Mucosa of descending colon (tissue), 3 donors: ENCODE data around the gene BACH2. TPM values are rescaled to one million over a fixed set of nuclear protein-coding genes. Genes with fewer than 3 reads are reported as not detected.

Experiments used
- ATAC-seq: fragments of 200-7000 bp; cut with Tn5 transposase; one replicate; pipeline ENCODE4 v1.9.1; 2020; ENCODE audit warnings: mild to moderate bottlenecking, moderate library complexity
- DNase-seq, 3 donors: peaks; one replicate each; pipeline ENCODE4 v3.0.0-alpha.2; 2020
- H3K36me3 ChIP-seq: fragments of 200-600 bp; one replicate; pipeline ENCODE4 v1.8.0; 2021; ENCODE audit warnings: low read depth, mild to moderate bottlenecking
- H3K4me1 ChIP-seq: fragments of 200-600 bp; one replicate; pipeline ENCODE4 v1.8.0; 2021; ENCODE audit warnings: low read depth, mild to moderate bottlenecking
- H3K4me3 ChIP-seq: fragments of 200-600 bp; one replicate; pipeline ENCODE4 v1.8.0; 2021; ENCODE audit warnings: mild to moderate bottlenecking
- H3K9me3 ChIP-seq: fragments of 200-600 bp; one replicate; pipeline ENCODE4 v1.8.0; 2021; ENCODE audit warnings: mild to moderate bottlenecking
- CTCF ChIP-seq: fragments of 200-600 bp; IDR thresholded peaks from one replicate; pipeline ENCODE4 v1.8.0; 2022; ENCODE audit warnings: antibody characterized with exemption, mild to moderate bottlenecking
- intact Hi-C, 2 donors: fragments of 100-400 bp; cut with DNase I in 1 of 2; cut with micrococcal nuclease in 1 of 2; formaldehyde crosslinking; loops; one replicate each; pipeline versions ENCODE4 v1.11.0 to v1.11.1; 2022; cut with DNase I, micrococcal nuclease
- total RNA-seq, 3 donors: library from RNA; stranded (reverse); fragmentation: NEBNext Ultra II Directional in 2 of 3; extraction: Animal tissue kit (Norgen Biotek cat#: 25700) in 2 of 3; gene quantifications; one replicate each; pipeline versions ENCODE4 v1.2.1 to v1.2.4, GENCODE V29; 2021 to 2023
- donor health status: DM: no; HTN: no; CAD: no; lungs with moderate emphysema.
- donor health status: DM: no; HTN: no; CAD: no.
- donor health status: DM: no; HTN: yes; CAD: no.

BACH2 gene
- total RNA-seq, 3 donors from 2014 or later = 0.96 to 1.6 (median 1.2) TPM

- DNase-seq = no peak
- Histone ChIP-seq H3K4me3 (no peak overlapping the region), H3K4me1 (no peaks in the 10 kb centered on the region), H3K9me3 (no peaks in the 10 kb centered on the region), H3K36me3 (no peaks in the 10 kb centered on the region)
- ATAC-seq = peak; percentile 52
- TF ChIP-seq CTCF = no peak
- intact Hi-C loops = no loop called here
Measured at GRCh38 chr6:90080876-90081481, 215.7 kb downstream of the BACH2 start.

GRCh38 chr6:90079560-90080490, 216.8 kb downstream of the BACH2 start:
- no peak for TF ChIP-seq CTCF
- ATAC-seq (no peak), DNase-seq (no peak)
- no peaks in the 10 kb centered on the region for H3K9me3 ChIP-seq
- intact Hi-C loops = no loop called here
- H3K4me3 ChIP-seq = no peak overlapping the region
- no peaks in the 10 kb centered on the region for H3K36me3 ChIP-seq
- H3K4me1 ChIP-seq = no peaks in the 10 kb centered on the region

GRCh38 chr6:90078513-90079289, 217.9 kb downstream of the BACH2 start:
- ATAC-seq = no peak
- Histone ChIP-seq H3K4me1 (no peaks in the 10 kb centered on the region), H3K36me3 (no peaks in the 10 kb centered on the region), H3K9me3 (no peaks in the 10 kb centered on the region), H3K4me3 (no peak overlapping the region)
- intact Hi-C loops = no loop called here
- DNase-seq = no peak
- no peak for TF ChIP-seq CTCF

GRCh38 chr6:90076511-90077415, 219.9 kb downstream of the BACH2 start:
- H3K36me3 ChIP-seq = no peaks in the 10 kb centered on the region
- TF ChIP-seq CTCF = no peak

More at GRCh38 chr6:90076511-90077415, 219.9 kb downstream of the BACH2 start:
- no peaks in the 10 kb centered on the region for H3K9me3 ChIP-seq
- intact Hi-C loops = no loop called here
- no peak overlapping the region for H3K4me3 ChIP-seq
- no peak for ATAC-seq
- no peaks in the 10 kb centered on the region for H3K4me1 ChIP-seq
- no peak for DNase-seq
